ENCODE data around the gene MCF2L.

Gene MCF2L

DNA sequence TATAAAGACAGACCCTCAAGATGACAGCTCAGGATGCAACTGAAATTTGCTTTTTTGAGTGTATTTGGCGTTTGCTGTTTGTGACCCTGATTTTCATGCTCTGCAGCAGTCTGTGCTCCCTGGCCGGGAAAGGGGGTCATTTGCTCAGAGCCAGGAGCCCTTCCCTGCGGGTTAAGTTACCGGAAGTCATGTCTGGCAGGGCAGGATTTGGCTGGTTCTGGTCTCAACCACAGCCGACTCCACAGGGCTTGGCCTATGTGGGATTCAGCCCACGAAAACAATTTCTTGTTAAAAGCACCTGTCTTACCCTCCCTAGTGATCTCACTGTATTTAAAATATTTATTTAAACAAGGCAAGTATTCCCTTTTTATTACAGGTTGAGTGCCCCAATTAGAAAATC lies 22.6 kb downstream of the MCF2L start:
- DNase-seq, result no peak
- in situ Hi-C loops (cut with HindIII; ENCODE audit: low pct_ligation_motif_present, low sequenced_read_pairs), result no loop called here
- TF ChIP-seq, protein P1, sequence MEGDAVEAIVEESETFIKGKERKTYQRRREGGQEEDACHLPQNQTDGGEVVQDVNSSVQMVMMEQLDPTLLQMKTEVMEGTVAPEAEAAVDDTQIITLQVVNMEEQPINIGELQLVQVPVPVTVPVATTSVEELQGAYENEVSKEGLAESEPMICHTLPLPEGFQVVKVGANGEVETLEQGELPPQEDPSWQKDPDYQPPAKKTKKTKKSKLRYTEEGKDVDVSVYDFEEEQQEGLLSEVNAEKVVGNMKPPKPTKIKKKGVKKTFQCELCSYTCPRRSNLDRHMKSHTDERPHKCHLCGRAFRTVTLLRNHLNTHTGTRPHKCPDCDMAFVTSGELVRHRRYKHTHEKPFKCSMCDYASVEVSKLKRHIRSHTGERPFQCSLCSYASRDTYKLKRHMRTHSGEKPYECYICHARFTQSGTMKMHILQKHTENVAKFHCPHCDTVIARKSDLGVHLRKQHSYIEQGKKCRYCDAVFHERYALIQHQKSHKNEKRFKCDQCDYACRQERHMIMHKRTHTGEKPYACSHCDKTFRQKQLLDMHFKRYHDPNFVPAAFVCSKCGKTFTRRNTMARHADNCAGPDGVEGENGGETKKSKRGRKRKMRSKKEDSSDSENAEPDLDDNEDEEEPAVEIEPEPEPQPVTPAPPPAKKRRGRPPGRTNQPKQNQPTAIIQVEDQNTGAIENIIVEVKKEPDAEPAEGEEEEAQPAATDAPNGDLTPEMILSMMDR (IDR thresholded peaks at IDR 0.05; ENCODE audit: low read depth, low read length, missing control alignments), result no peak
- Histone ChIP-seq H3K27me3 (replicated peaks) (no peaks in the 10 kb centered on the region), H3K27ac (no peak overlapping the region), H3K4me3 (ENCODE audit: low read depth, low read length) (no peak overlapping the region), H3K36me3 (replicated peaks) (no peaks in the 10 kb centered on the region)

DNA sequence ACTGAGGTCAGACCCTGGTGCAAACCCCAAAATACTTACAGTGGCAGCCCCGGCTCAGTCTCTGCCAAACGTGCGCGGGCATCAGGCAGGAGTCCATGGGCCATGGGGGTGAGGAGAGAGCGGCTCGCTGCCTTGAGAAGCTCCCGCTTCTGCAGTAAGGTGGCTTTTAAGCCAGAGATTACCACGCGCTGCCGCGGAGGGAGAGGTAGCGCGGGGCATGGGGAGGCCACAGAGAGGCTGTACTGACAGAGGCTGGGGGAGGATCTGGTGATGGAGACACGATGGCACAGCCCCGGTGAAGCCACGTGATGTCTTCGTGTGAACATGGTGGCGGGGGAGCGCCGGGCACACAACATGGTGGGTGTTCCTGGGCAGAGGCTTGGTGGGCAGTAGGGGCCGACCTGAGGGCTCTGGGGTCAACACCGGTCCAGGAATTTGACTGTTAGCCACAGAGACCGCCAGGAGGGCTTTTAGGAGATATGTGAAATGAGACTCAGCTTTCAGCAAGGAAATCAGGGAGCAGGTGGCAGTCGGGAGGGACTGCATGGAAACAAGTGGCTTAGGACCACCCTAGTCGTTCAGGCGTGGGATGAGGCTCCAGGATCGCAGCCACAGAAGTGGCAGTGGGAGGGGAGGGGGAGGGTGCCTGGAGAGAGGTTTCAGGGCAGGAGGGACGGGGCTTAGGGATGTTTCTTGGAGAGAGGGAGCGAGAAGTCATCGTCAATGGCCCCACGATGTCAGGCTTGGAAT lies 24.1 kb downstream of the MCF2L start:
- Histone ChIP-seq H3K27me3 (replicated peaks) (no peaks in the 10 kb centered on the region), H3K36me3 (replicated peaks) (no peaks in the 10 kb centered on the region), H3K27ac (no peak overlapping the region), H3K4me3 (ENCODE audit: low read depth, low read length) (no peak overlapping the region)
- TF ChIP-seq, protein P1 (IDR thresholded peaks at IDR 0.05; ENCODE audit: low read depth, low read length, missing control alignments), result no peak
- no peak for DNase-seq
- in situ Hi-C loops (cut with HindIII; ENCODE audit: low pct_ligation_motif_present, low sequenced_read_pairs), result no loop called here

DNA sequence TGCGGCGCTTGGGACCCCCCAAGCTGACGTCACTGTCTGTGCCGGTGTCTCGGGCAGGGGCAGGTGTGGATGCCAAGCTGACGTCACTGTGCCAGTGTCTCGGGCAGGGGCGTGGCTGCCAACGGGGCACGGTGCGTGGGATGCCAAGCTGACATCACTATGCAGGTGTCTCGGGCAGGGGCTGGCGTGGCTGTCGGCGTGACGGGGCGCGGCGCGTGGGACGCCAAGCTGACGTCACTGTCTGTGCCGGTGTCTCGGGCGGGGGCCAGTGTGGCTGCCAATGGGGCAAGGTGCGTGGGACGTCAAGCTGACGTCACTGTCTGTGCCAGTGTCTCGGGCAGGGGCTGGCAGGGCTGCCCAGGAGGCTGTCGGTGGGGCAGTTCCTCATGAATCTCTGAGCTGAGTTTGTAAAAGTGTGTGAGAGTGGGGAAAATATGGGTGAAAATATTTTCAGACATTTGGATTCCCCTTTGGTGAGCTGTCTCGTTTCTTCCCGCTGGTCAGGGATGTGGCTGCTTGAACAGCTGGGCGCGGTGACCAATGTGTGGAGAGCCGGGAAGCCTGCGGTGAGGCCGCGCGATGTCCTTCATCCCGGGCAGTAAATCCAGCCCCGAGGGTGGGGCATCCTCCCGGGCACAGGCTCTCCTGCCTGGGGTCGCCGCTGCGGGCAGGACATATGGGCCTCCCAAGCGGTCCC lies 25.2 kb downstream of the MCF2L start:
- in situ Hi-C loops (cut with HindIII; ENCODE audit: low pct_ligation_motif_present, low sequenced_read_pairs), result no loop called here
- no peaks in the 10 kb centered on the region for H3K27me3 ChIP-seq (replicated peaks)
- DNase-seq, result no peak
- no peaks in the 10 kb centered on the region for H3K36me3 ChIP-seq (replicated peaks)
- H3K4me3 ChIP-seq (ENCODE audit: low read depth, low read length), result no peak overlapping the region
- no peak overlapping the region for H3K27ac ChIP-seq
- TF ChIP-seq, protein P1 (IDR thresholded peaks at IDR 0.05; ENCODE audit: low read depth, low read length, missing control alignments), result no peak

DNA sequence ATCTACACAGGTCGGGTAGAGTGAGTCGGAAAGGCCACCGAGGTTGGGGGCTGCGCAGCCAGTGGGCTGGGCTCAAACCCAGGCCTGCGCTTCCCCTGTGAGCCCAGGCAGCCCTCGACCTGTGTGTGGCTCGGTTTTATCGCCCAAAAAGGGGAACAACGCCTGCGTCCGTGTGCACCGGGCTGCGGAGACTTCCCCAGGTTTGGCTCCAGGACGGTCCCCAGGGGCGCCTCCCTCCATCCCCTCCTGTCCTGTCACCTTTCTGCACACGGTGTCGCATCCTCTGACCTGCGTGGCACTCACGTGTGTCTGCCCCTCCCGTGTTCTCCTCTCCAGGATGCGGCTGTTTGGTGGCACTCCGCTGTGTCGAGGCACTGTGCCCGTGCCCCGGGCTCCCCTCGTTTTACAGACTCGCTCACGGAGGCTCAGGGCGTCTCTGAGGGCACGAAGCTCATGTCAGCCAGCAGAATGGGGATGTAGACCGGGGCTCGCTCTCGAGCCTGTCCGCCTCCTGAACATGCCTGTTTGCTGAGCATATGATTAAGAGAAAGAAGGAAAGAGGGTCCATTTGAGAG lies 25.9 kb downstream of the MCF2L start:
- TF ChIP-seq, protein P1 (IDR thresholded peaks at IDR 0.05; ENCODE audit: low read depth, low read length, missing control alignments), result no peak
- H3K36me3 ChIP-seq (replicated peaks), result no peaks in the 10 kb centered on the region
- H3K4me3 ChIP-seq (ENCODE audit: low read depth, low read length), result no peak overlapping the region
- no peak overlapping the region for H3K27ac ChIP-seq
- DNase-seq, result no peak
- in situ Hi-C loops (cut with HindIII; ENCODE audit: low pct_ligation_motif_present, low sequenced_read_pairs), result no loop called here
- H3K27me3 ChIP-seq (replicated peaks), result no peaks in the 10 kb centered on the region

DNA sequence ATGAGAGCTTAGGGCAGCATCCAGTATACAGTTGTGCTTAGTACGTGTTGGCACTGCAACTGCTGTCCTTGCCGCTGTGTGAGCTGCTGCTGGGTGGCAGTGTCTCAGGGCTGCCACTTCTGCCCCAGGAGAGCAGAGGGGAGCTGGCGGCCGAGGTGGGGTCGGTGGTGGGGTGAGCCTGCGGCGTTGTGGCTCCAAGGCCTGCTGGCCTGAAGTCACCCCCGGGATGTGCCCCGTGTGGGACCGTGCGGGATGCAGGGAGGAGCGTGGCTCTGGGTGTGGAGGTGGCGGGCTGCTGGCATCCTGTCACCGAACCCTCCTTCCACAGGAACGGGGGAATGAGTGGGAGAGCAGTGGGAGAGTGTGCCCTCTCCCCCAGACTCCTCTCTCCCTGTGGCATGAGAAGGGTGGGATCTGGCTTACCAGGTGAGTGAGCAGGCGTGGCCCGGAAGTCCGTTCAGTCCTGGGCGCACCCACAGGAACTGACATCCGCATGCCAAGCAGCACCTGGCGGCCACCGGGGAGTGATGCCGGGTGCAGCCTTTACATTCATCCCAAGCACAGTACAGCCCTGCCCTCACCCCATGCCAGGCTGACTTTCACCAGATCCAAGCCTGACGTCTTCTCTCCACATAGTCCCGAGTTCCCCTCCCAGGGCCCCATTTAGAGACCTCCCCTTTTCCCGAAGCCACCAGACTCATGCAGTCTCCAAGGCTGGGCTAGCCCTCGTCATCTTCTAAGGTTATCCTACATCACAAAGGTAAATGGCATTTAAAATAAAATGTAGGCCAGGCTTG lies 26.6 kb downstream of the MCF2L start:
- in situ Hi-C loops (cut with HindIII; ENCODE audit: low pct_ligation_motif_present, low sequenced_read_pairs), result no loop called here
- no peaks in the 10 kb centered on the region for H3K36me3 ChIP-seq (replicated peaks)
- peaks cover under 1% of the 10 kb centered on the region for H3K27me3 ChIP-seq (replicated peaks)
- no peak overlapping the region for H3K27ac ChIP-seq
- no peak for DNase-seq
- H3K4me3 ChIP-seq (ENCODE audit: low read depth, low read length), result no peak overlapping the region
- TF ChIP-seq, protein P1 (IDR thresholded peaks at IDR 0.05; ENCODE audit: low read depth, low read length, missing control alignments), result no peak

Measured in brain microvascular endothelial cell (primary cell).